GM23248 (cell line): Measurements from ENCODE around the gene CLEC12A.

ENCODE experiments used
- EZH2 ChIP-seq: fragments of 200-600 bp; sonication (generic); IDR thresholded peaks from 2 replicates; pipeline ENCODE4 v1.6.1; 2018; ENCODE audit warnings: antibody characterized with exemption, mild to moderate bottlenecking; ENCODE audit not compliant: insufficient read depth, poor library complexity, severe bottlenecking
- EZH2phosphoT487 ChIP-seq: fragments of 200-600 bp; sonication (generic); IDR thresholded peaks from 2 replicates; pipeline ENCODE4 v1.6.1; 2018; ENCODE audit warnings: antibody characterized with exemption, moderate library complexity, mild to moderate bottlenecking, low read depth; ENCODE audit not compliant: insufficient read depth

GRCh38 chr12:9922429-9922828, 48.8 kb upstream of the CLEC12A start:
- TF ChIP-seq EZH2 (no peak), EZH2phosphoT487 (no peak)
